HG03460 (cell line): ENCODE results near the gene LCORL.
"Not testable (repeated sequence)": the region's sequence is repeated elsewhere in the genome, so short reads cannot be mapped to it uniquely, and the experiment has no call there.

Experiments used
- ATAC-seq: cut with Tn5 transposase; IDR thresholded peaks from one replicate; pipeline ENCODE4 v1.9.1; 2021; ENCODE audit not compliant: unreplicated experiment

LCORL gene

GRCh38 chr4:17865866-17866363, 155.6 kb downstream of the LCORL start:
- no peak for ATAC-seq

GRCh38 chr4:17861906-17862305, 159.6 kb downstream of the LCORL start:
- not testable (repeated sequence) for ATAC-seq

- ATAC-seq, result no peak
These were observed 161.7 kb downstream of the LCORL start for GRCh38 chr4:17859793-17860406.

- no peak for ATAC-seq
These were observed 167.5 kb downstream of the LCORL start for GRCh38 chr4:17854036-17854435.

GRCh38 chr4:17851959-17852358, 169.6 kb downstream of the LCORL start:
- ATAC-seq, result no peak

- ATAC-seq, result not testable (repeated sequence)
These were observed 171.3 kb downstream of the LCORL start for GRCh38 chr4:17850295-17850694.

- ATAC-seq, result no peak
These were observed 175.3 kb downstream of the LCORL start for GRCh38 chr4:17846266-17846665.

GRCh38 chr4:17823871-17824669, 197.5 kb downstream of the LCORL start:
- no peak for ATAC-seq

GRCh38 chr4:17817027-17817426, 204.5 kb downstream of the LCORL start:
- no peak for ATAC-seq

- ATAC-seq, result no peak
These were observed 205.4 kb downstream of the LCORL start for GRCh38 chr4:17816142-17816541.

- no peak for ATAC-seq
These were observed 207.4 kb downstream of the LCORL start for GRCh38 chr4:17814140-17814539.

- ATAC-seq, result no peak
These were observed 208.8 kb downstream of the LCORL start for GRCh38 chr4:17812801-17813200.

- no peak for ATAC-seq
These were observed 209.4 kb downstream of the LCORL start for GRCh38 chr4:17812125-17812524.

- peak; percentile 25 for ATAC-seq
These were observed 210.4 kb downstream of the LCORL start for GRCh38 chr4:17811078-17811603.

GRCh38 chr4:17810260-17811077, 211.1 kb downstream of the LCORL start, which contains the start of the genes DCAF16 and NCAPG:
DCAF16 (minus strand) TSS chr4:17810757; CDS start chr4:17804141, 6,616 bp downstream.
NCAPG (plus strand) TSS chr4:17810979; CDS start chr4:17811078, 99 bp downstream.
- peak; percentile 90 for ATAC-seq

GRCh38 chr4:17809667-17810066, 211.9 kb downstream of the LCORL start:
- ATAC-seq, result no peak

GRCh38 chr4:17807446-17807845, 214.1 kb downstream of the LCORL start:
- no peak for ATAC-seq

GRCh38 chr4:17805580-17806155, 215.9 kb downstream of the LCORL start:
- ATAC-seq, result no peak

- ATAC-seq, result no peak
These were observed 223.7 kb downstream of the LCORL start for GRCh38 chr4:17797808-17798207.

GRCh38 chr4:17794730-17795129, 226.8 kb downstream of the LCORL start:
- ATAC-seq, result no peak
